B cell (primary cell): ENCODE results near the gene DPAGT1. TPM values are rescaled to one million over a fixed set of nuclear protein-coding genes. Genes with fewer than 3 reads are reported as not detected.
"Not testable (repeated sequence)": the region's sequence is repeated elsewhere in the genome, so short reads cannot be mapped to it uniquely, and the experiment has no call there.

Source experiments
- ATAC-seq: fragments of 200-7000 bp; cut with Tn5 transposase; one replicate; pipeline ENCODE4 v1.10.0; 2021; ENCODE audit warnings: low read depth, mild to moderate bottlenecking, moderate number of reproducible peaks, moderate library complexity
- CTCF ChIA-PET: fragments of 350-600 bp; sonication (Branson Sonifier 250); formaldehyde crosslinking; loops from one replicate; lab custom pipeline; 2021; ENCODE audit warnings: antibody characterized with exemption, inconsistent platforms; lab: Charles Lee
- POLR2A ChIA-PET: fragments of 350-600 bp; sonication (Branson Sonifier 250); formaldehyde crosslinking; loops from one replicate; lab custom pipeline; 2021; ENCODE audit warnings: antibody characterized with exemption; lab: Charles Lee
- DNase-seq: peaks from one replicate; pipeline ENCODE4 v3.0.0; 2013
- H2AFZ ChIP-seq: 2 replicates; pipeline ENCODE4 v1.6.1; 2012; ENCODE audit warnings: mild to moderate bottlenecking, low read depth, low read length; ENCODE audit not compliant: insufficient read depth, poor library complexity, severe bottlenecking
- H3K27ac ChIP-seq, 2 donors: 1 replicate in 1 of 2; 2 replicates in 1 of 2; pipeline ENCODE4 v1.5.1; 2012 to 2013; ENCODE audit warnings: low read length in 2 of 2, mild to moderate bottlenecking in 2 of 2, moderate library complexity in 1 of 2
- H3K27me3 ChIP-seq, 4 experiments: fragments of 200-600 bp in 1 of 4; sonication (generic) in 1 of 4; replicated peaks in 1 of 4; 1 replicate in 2 of 4; 2 replicates in 2 of 4; pipeline versions ENCODE4 v1.6.1 to v1.7.0; 2013 to 2016; ENCODE audit warnings: low read length in 3 of 4, mild to moderate bottlenecking in 2 of 4, mixed read lengths in 1 of 4, moderate library complexity in 1 of 4; ENCODE audit not compliant: insufficient read depth in 4 of 4, control insufficient read depth in 3 of 4; ENCODE audit errors: control extremely low read depth in 1 of 4
- H3K36me3 ChIP-seq, 2 experiments: replicated peaks in 1 of 2; 1 replicate in 1 of 2; 2 replicates in 1 of 2; pipeline versions ENCODE4 v1.6.1 to v1.7.1; 2013; ENCODE audit warnings: low read length in 1 of 2; ENCODE audit not compliant: insufficient read depth in 2 of 2, control insufficient read depth in 1 of 2; ENCODE audit errors: control extremely low read depth in 1 of 2, extremely low read depth in 1 of 2
- H3K4me1 ChIP-seq, 2 donors: fragments of 200-600 bp in 1 of 2; sonication (generic) in 1 of 2; 1 replicate in 1 of 2; 2 replicates in 1 of 2; pipeline versions ENCODE4 v1.5.1 to v1.6.1; 2013 to 2017; ENCODE audit warnings: low read length in 2 of 2; ENCODE audit not compliant: control insufficient read depth in 2 of 2, insufficient read depth in 2 of 2
- H3K4me2 ChIP-seq: replicated peaks from 2 replicates; pipeline ENCODE3; 2012; ENCODE audit warnings: mild to moderate bottlenecking, low read depth, low read length; ENCODE audit not compliant: poor library complexity, severe bottlenecking
- H3K4me3 ChIP-seq, 5 experiments: fragments of 200-600 bp in 1 of 5; sonication (generic) in 1 of 5; 1 replicate in 3 of 5; 2 replicates in 2 of 5; pipeline versions ENCODE4 v1.5.1 to v1.7.0; 2011 to 2016; ENCODE audit warnings: low read length in 4 of 5, mild to moderate bottlenecking in 4 of 5, low read depth in 2 of 5, control low read depth in 1 of 5, moderate library complexity in 1 of 5; ENCODE audit not compliant: insufficient read depth in 1 of 5; ENCODE audit errors: control extremely low read depth in 1 of 5, extremely low read depth in 1 of 5
- H3K79me2 ChIP-seq: fragments of 200-600 bp; sonication (generic); one replicate; pipeline ENCODE4 v1.6.0; 2016; ENCODE audit warnings: low read length; ENCODE audit not compliant: control insufficient read depth, insufficient read depth
- H3K9ac ChIP-seq: fragments of 200-600 bp; sonication (generic); 2 replicates; pipeline ENCODE4 v1.6.1; 2017; ENCODE audit warnings: mild to moderate bottlenecking, low read length, moderate library complexity
- H3K9me3 ChIP-seq, 3 donors: one replicate each; pipeline versions ENCODE4 v1.6.1 to v1.7.1; 2013; ENCODE audit warnings: low read length in 2 of 3; ENCODE audit not compliant: control insufficient read depth in 2 of 3, insufficient read depth in 1 of 3; ENCODE audit errors: control extremely low read depth in 1 of 3
- H4K20me1 ChIP-seq: 2 replicates; pipeline ENCODE4 v1.6.0; 2012; ENCODE audit warnings: mild to moderate bottlenecking, low read length; ENCODE audit not compliant: insufficient read depth, control insufficient read depth, poor library complexity, severe bottlenecking
- H3K27ac Mint-ChIP-seq: one replicate; pipeline ENCODE4 v1.8.0; 2021; ENCODE audit warnings: mixed read lengths
- H3K27me3 Mint-ChIP-seq: one replicate; pipeline ENCODE4 v1.8.0; 2021; ENCODE audit warnings: mixed read lengths
- H3K4me1 Mint-ChIP-seq: one replicate; pipeline ENCODE4 v1.8.0; 2021; ENCODE audit warnings: mixed read lengths
- H3K4me3 Mint-ChIP-seq: one replicate; pipeline ENCODE4 v1.8.0; 2021; ENCODE audit warnings: mixed read lengths
- H3K9me3 Mint-ChIP-seq: one replicate; pipeline ENCODE4 v1.8.0; 2022; ENCODE audit warnings: mixed read lengths; ENCODE audit not compliant: insufficient read depth
- CTCF ChIP-seq: fragments of 200-600 bp; IDR thresholded peaks from one replicate; pipeline ENCODE4 v1.8.0; 2022; ENCODE audit warnings: antibody characterized with exemption, mild to moderate bottlenecking
- EZH2 ChIP-seq: IDR thresholded peaks from 2 replicates; pipeline ENCODE4 v1.6.1; 2012; ENCODE audit warnings: borderline replicate concordance, low read depth, mild to moderate bottlenecking, moderate library complexity, low read length; ENCODE audit not compliant: insufficient read depth, poor library complexity, severe bottlenecking
- WGBS: methylation state at CpG from one replicate; pipeline ENCODE4 v1.1.5; 2013; ENCODE audit warnings: missing lambda C conversion rate; ENCODE audit not compliant: insufficient coverage; 5-methylcytosine and 5-hydroxymethylcytosine counted together
- intact Hi-C: fragments of 100-400 bp; cut with micrococcal nuclease; formaldehyde crosslinking; loops from one replicate; pipeline ENCODE4 v1.10.0; 2022
- polyA plus RNA-seq: library from polyadenylated mRNA; depleted of rRNA; stranded (reverse); fragments of >200 nt; gene quantifications from 2 replicates; pipeline ENCODE4 v1.2.3, GENCODE V29; 2012
- total RNA-seq, 2 donors: library from RNA; stranded (reverse); fragments of 120-200 nt in 1 of 2; gene quantifications; 1 replicate in 1 of 2; 2 replicates in 1 of 2; pipeline versions ENCODE4 v1.2.3 to v1.2.4, GENCODE V29; 2013 to 2022

The DPAGT1 gene
- total and polyA plus RNA-seq, 2 donors (not counting 1 experiment from before 2014, with no cell fraction given) = 38.3 to 64.3 TPM

GRCh38 chr11:119061256-119061655, 40.4 kb downstream of the DPAGT1 start:
- Mint-ChIP-seq H3K4me3 (no peak overlapping the region), H3K9me3 (no peaks in the 10 kb centered on the region), H3K27me3 (no peaks in the 10 kb centered on the region), H3K4me1 (peaks cover 26% of the 10 kb centered on the region), H3K27ac (no peak overlapping the region)
- Histone ChIP-seq H3K4me2 (no peak overlapping the region), H2AFZ (no peak overlapping the region), H3K36me3 (peaks cover 3 to 4% of the 10 kb centered on the region in 2 experiments), H3K27ac (no peak overlapping the region), H3K4me1 (peaks cover 9 to 15% of the 10 kb centered on the region in 2 donors), H3K9ac (no peak overlapping the region), H3K4me3 (no peak overlapping the region), H4K20me1 (no peaks in the 10 kb centered on the region), H3K9me3 (no peaks in the 10 kb centered on the region), H3K27me3 (no peaks in the 10 kb centered on the region), H3K79me2 (peaks cover 76% of the 10 kb centered on the region)
- POLR2A ChIA-PET = interaction anchor here (0.6 kb wide), 1 partner anchor 20 kb away, joined by 7 read pairs; no protein-coding TSS in a partner anchor
- ATAC-seq (no peak), DNase-seq (no peak)
- CTCF ChIA-PET = interaction anchor here (0.7 to 1.1 kb wide), 2 partner anchors 13 to 261 kb away, joined by 3 to 5 read pairs; no protein-coding TSS in a partner anchor
- WGBS = no CpG with 5 or more reads among the region's 3 CpGs
- intact Hi-C loops = no loop called here
- no peak for TF ChIP-seq CTCF
- no peak for TF ChIP-seq EZH2

- H2AFZ ChIP-seq, H3K27ac Mint-ChIP-seq, H3K4me2 ChIP-seq, H3K9me3 ChIP-seq, H3K27me3 Mint-ChIP-seq, H3K9me3 Mint-ChIP-seq, H3K27me3 ChIP-seq, ATAC-seq, intact Hi-C loops, H3K27ac ChIP-seq, H3K9ac ChIP-seq, H3K4me3 Mint-ChIP-seq, H4K20me1 ChIP-seq, DNase-seq, H3K4me3 ChIP-seq: not testable (repeated sequence)
- peaks cover 72% of the 10 kb centered on the region for H3K79me2 ChIP-seq
- peaks cover 27% of the 10 kb centered on the region for H3K4me1 Mint-ChIP-seq
- POLR2A ChIA-PET = interaction anchor here (3.8 kb wide), 1 partner anchor 8 kb away, joined by 14 read pairs; the partner anchor contains the start of gene VPS11
- 100% methylated on average over 2 of the region's 35 CpGs for WGBS
- H3K36me3 ChIP-seq = peaks cover 4 to 15% of the 10 kb centered on the region in 2 experiments
- CTCF ChIA-PET = interaction anchor here (0.6 kb wide), 1 partner anchor 39 kb away, joined by 4 read pairs; no protein-coding TSS in a partner anchor
- H3K4me1 ChIP-seq = peaks cover 17 to 24% of the 10 kb centered on the region in 2 donors
Observed at GRCh38 chr11:119059128-119059527, 42.5 kb downstream of the DPAGT1 start.
